Measurements from ENCODE around the gene PHTF1. TPM values are rescaled to one million over a fixed set of nuclear protein-coding genes. Genes with fewer than 3 reads are reported as not detected.

The PHTF1 gene
- total RNA-seq, 1 experiment from 2014 or later = 14.9 TPM

- Mint-ChIP-seq H3K4me1 (ENCODE audit: low read depth, unreplicated experiment) (no peaks in the 10 kb centered on the region), H3K4me3 (ENCODE audit: low read depth, unreplicated experiment) (no peak overlapping the region), H3K9me3 (ENCODE audit: low read depth, unreplicated experiment) (no peaks in the 10 kb centered on the region), H3K36me3 (ENCODE audit: insufficient read depth, unreplicated experiment) (no peaks in the 10 kb centered on the region), H3K27ac (ENCODE audit: unreplicated experiment) (no peak overlapping the region), H3K27me3 (ENCODE audit: unreplicated experiment) (no peaks in the 10 kb centered on the region)
- no TSS peak for BruUV-seq (replicated peaks)
- intact Hi-C loops (cut with micrococcal nuclease; ENCODE audit: unreplicated experiment) = no loop called here
- no peak for DNase-seq
- CTCF ChIA-PET = no interaction called here
- no peak for TF ChIP-seq CTCF (IDR thresholded peaks at IDR 0.05; ENCODE audit: unreplicated experiment)
Measured at GRCh38 chr1:113659035-113659434, 100.3 kb downstream of the PHTF1 start.

- Mint-ChIP-seq H3K36me3 (ENCODE audit: insufficient read depth, unreplicated experiment) (no peaks in the 10 kb centered on the region), H3K27me3 (ENCODE audit: unreplicated experiment) (no peaks in the 10 kb centered on the region), H3K4me1 (ENCODE audit: low read depth, unreplicated experiment) (no peaks in the 10 kb centered on the region), H3K27ac (ENCODE audit: unreplicated experiment) (peak overlapping the region; percentile 33), H3K9me3 (ENCODE audit: low read depth, unreplicated experiment) (no peaks in the 10 kb centered on the region), H3K4me3 (ENCODE audit: low read depth, unreplicated experiment) (no peak overlapping the region)
- no peak for DNase-seq
- intact Hi-C loops (cut with micrococcal nuclease; ENCODE audit: unreplicated experiment) = no loop called here
- TF ChIP-seq CTCF (IDR thresholded peaks at IDR 0.05; ENCODE audit: unreplicated experiment) = no peak
- BruUV-seq (replicated peaks) = no TSS peak
- CTCF ChIA-PET = no interaction called here
Measured at GRCh38 chr1:113657556-113658063, 101.7 kb downstream of the PHTF1 start.

GRCh38 chr1:113657126-113657525, 102.2 kb downstream of the PHTF1 start:
- no peak for DNase-seq
- no peaks in the 10 kb centered on the region for H3K27me3 Mint-ChIP-seq (ENCODE audit: unreplicated experiment)
- H3K27ac Mint-ChIP-seq (ENCODE audit: unreplicated experiment) = peak overlapping the region; percentile 33
- no TSS peak for BruUV-seq (replicated peaks)
- no peaks in the 10 kb centered on the region for H3K4me1 Mint-ChIP-seq (ENCODE audit: low read depth, unreplicated experiment)
- no peaks in the 10 kb centered on the region for H3K36me3 Mint-ChIP-seq (ENCODE audit: insufficient read depth, unreplicated experiment)
- no peaks in the 10 kb centered on the region for H3K9me3 Mint-ChIP-seq (ENCODE audit: low read depth, unreplicated experiment)
- intact Hi-C loops (cut with micrococcal nuclease; ENCODE audit: unreplicated experiment) = no loop called here
- CTCF ChIA-PET = no interaction called here
- no peak overlapping the region for H3K4me3 Mint-ChIP-seq (ENCODE audit: low read depth, unreplicated experiment)
- no peak for TF ChIP-seq CTCF (IDR thresholded peaks at IDR 0.05; ENCODE audit: unreplicated experiment)

- Mint-ChIP-seq H3K36me3 (ENCODE audit: insufficient read depth, unreplicated experiment) (no peaks in the 10 kb centered on the region), H3K4me1 (ENCODE audit: low read depth, unreplicated experiment) (no peaks in the 10 kb centered on the region)
- intact Hi-C loops (cut with micrococcal nuclease; ENCODE audit: unreplicated experiment) = no loop called here
Measured at GRCh38 chr1:113654883-113655282, 104.4 kb downstream of the PHTF1 start.

More at GRCh38 chr1:113654883-113655282, 104.4 kb downstream of the PHTF1 start:
- no peaks in the 10 kb centered on the region for H3K9me3 Mint-ChIP-seq (ENCODE audit: low read depth, unreplicated experiment)
- no peak for TF ChIP-seq CTCF (IDR thresholded peaks at IDR 0.05; ENCODE audit: unreplicated experiment)
- CTCF ChIA-PET = no interaction called here
- BruUV-seq (replicated peaks) = no TSS peak
- no peak overlapping the region for H3K27ac Mint-ChIP-seq (ENCODE audit: unreplicated experiment)
- no peaks in the 10 kb centered on the region for H3K27me3 Mint-ChIP-seq (ENCODE audit: unreplicated experiment)
- DNase-seq = no peak
- H3K4me3 Mint-ChIP-seq (ENCODE audit: low read depth, unreplicated experiment) = no peak overlapping the region
